Psoas muscle (tissue), 8 donors: ENCODE measurements around the gene UROC1. TPM values are rescaled to one million over a fixed set of nuclear protein-coding genes. Genes with fewer than 3 reads are reported as not detected.

Experiments used
- ATAC-seq, 4 donors: fragments of 200-7000 bp; cut with Tn5 transposase; one replicate each; pipeline ENCODE4 v1.9.1; 2020; ENCODE audit warnings: moderate library complexity in 3 of 4, mild to moderate bottlenecking in 2 of 4
- DNase-seq, 2 donors: peaks; one replicate each; pipeline ENCODE4 v3.0.0-alpha.2; 2020
- H3K27ac ChIP-seq: fragments of 200-600 bp; one replicate; pipeline ENCODE4 v1.8.0; 2022
- H3K27me3 ChIP-seq, 3 donors: fragments of 200-600 bp in 1 of 3; one replicate each; pipeline versions ENCODE4 v1.6.1 to v1.8.0; 2013 to 2022; ENCODE audit warnings: low read length in 2 of 3, mild to moderate bottlenecking in 2 of 3, moderate library complexity in 1 of 3; ENCODE audit not compliant: insufficient read depth in 3 of 3
- H3K36me3 ChIP-seq, 2 donors: fragments of 200-600 bp in 1 of 2; one replicate each; pipeline versions ENCODE4 v1.6.1 to v1.8.0; 2013 to 2022; ENCODE audit warnings: low read depth in 1 of 2, mild to moderate bottlenecking in 1 of 2, moderate library complexity in 1 of 2; ENCODE audit not compliant: insufficient read depth in 1 of 2
- H3K4me1 ChIP-seq: fragments of 200-600 bp; one replicate; pipeline ENCODE4 v1.8.0; 2022
- H3K4me3 ChIP-seq: fragments of 200-600 bp; one replicate; pipeline ENCODE4 v1.8.0; 2022; ENCODE audit warnings: mild to moderate bottlenecking
- H3K9me3 ChIP-seq: fragments of 200-600 bp; one replicate; pipeline ENCODE4 v1.8.0; 2022
- WGBS, 3 donors: extraction: QIAGEN DNeasy Blood & Tissue Kit; methylation state at CpG; one replicate each; pipeline versions ENCODE4 v1.1.6 to v1.1.7; 2013; 5-methylcytosine and 5-hydroxymethylcytosine counted together
- intact Hi-C, 2 donors: fragments of 100-400 bp; cut with DNase I; formaldehyde crosslinking; loops; one replicate each; pipeline versions ENCODE4 v1.11.0 to v1.14.2; 2022
- polyA plus RNA-seq, 3 donors: library from polyadenylated mRNA; stranded (reverse); fragments of 200-250 nt; gene quantifications; one replicate each; pipeline ENCODE4 v1.2.3, GENCODE V29; 2013
- total RNA-seq, 4 donors: library from RNA; stranded (reverse); fragmentation: NEBNext Ultra II Directional in 2 of 4; extraction: Animal tissue kit (Norgen Biotek cat#: 25700) in 2 of 4; gene quantifications; one replicate each; pipeline versions ENCODE4 v1.2.1 to v1.2.4, GENCODE V29; 2021 to 2023
- TF ChIP-seq, protein P1 (sequence below): fragments of 200-600 bp; IDR thresholded peaks from one replicate; pipeline ENCODE4 v1.8.0; 2022; ENCODE audit warnings: antibody characterized with exemption
- donor health status: healthy with polysubstance abuse.
- donor health status: DM: no; HTN: no; CAD: no; lungs with moderate emphysema.
- donor health status: Bipolar disorder and iron deficiency.
- donor health status: healthy.
- donor health status: DM: yes; HTN: yes; CAD: no.
- donor health status: DM: no; HTN: no; CAD: no.
- donor health status: DM: no; HTN: no; CAD: no.
- donor health status: DM: yes; HTN: yes; CAD: no.

UROC1 gene
- total and polyA plus RNA-seq, 7 donors = 0.03 to 0.13 (median 0.08) TPM; not detected in 4

DNA sequence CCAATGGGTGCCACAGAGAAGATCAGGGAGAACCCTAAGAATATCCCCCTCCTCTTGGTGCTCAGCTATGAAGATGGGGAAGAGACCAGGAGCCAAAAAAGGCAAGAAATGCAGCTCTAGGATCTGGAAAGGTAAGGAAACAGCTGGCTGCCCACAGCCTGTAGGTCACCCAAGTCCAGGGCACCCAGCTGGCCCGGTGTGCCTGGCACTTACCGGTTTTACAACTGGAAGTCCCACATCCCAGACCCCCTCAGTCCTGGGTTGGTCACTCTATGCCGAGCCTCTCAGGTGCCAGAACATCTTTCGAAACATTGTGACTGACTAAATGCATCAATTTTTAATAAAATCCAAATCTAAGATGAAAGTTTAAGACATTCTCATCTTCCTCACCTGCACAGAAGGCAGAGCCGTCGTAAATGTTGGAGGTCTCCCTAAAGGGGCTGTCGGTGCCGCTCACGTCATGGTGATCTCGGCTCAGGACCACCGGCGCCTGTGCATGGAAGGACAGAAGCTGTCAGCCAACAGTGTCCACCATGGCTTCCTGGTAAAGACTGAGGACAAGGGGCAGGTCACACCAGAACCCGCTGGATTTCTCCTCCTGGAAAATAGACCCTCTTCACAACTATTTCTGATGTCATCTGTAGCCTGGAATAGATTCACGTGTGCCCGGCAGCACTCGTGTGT, 28.5 kb downstream of the UROC1 start:
- Histone ChIP-seq H3K36me3 (no peaks in the 10 kb centered on the region), H3K9me3 (no peaks in the 10 kb centered on the region), H3K4me1 (peaks cover 21% of the 10 kb centered on the region), H3K27ac (no peak overlapping the region), H3K4me3 (no peak overlapping the region), H3K27me3 (no peaks in the 10 kb centered on the region)
- ATAC-seq = no peak
- WGBS, 3 donors = 90 to 93% (median 92%) methylated on average over 16 of the region's 16 CpGs
- intact Hi-C loops = no loop called here
- TF ChIP-seq, protein P1, sequence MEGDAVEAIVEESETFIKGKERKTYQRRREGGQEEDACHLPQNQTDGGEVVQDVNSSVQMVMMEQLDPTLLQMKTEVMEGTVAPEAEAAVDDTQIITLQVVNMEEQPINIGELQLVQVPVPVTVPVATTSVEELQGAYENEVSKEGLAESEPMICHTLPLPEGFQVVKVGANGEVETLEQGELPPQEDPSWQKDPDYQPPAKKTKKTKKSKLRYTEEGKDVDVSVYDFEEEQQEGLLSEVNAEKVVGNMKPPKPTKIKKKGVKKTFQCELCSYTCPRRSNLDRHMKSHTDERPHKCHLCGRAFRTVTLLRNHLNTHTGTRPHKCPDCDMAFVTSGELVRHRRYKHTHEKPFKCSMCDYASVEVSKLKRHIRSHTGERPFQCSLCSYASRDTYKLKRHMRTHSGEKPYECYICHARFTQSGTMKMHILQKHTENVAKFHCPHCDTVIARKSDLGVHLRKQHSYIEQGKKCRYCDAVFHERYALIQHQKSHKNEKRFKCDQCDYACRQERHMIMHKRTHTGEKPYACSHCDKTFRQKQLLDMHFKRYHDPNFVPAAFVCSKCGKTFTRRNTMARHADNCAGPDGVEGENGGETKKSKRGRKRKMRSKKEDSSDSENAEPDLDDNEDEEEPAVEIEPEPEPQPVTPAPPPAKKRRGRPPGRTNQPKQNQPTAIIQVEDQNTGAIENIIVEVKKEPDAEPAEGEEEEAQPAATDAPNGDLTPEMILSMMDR = no peak
- DNase-seq = no peak

DNA sequence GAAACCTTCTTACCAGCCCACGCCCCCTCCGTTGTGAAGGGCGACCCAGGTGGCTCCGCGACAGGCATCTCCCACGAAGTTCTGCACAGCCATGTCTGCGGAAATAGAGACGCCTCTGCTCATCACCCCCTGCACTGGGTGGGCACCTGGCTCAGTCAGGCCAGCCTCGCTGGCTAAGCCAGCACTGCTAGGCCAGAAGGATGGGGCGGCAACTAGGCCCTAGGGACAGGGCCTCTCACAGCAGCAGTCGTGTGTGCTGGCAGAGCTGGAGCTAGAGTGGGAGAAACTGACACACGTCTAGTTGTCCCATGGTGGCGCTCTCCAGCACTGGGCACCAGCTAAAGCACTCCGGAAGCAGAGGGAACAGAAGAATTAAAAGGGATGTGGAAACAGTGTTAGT, 29.4 kb downstream of the UROC1 start:
- H3K4me1 ChIP-seq = peaks cover 24% of the 10 kb centered on the region
- no peak overlapping the region for H3K4me3 ChIP-seq
- H3K36me3 ChIP-seq = no peaks in the 10 kb centered on the region
- no peak overlapping the region for H3K27ac ChIP-seq
- 86 to 94% (median 94%) methylated on average over 14 of the region's 14 CpGs for WGBS, 3 donors
- no peak for ATAC-seq
- no peak for DNase-seq
- TF ChIP-seq, protein P1 = no peak
- intact Hi-C loops = no loop called here
- no peaks in the 10 kb centered on the region for H3K9me3 ChIP-seq
- H3K27me3 ChIP-seq = no peaks in the 10 kb centered on the region

DNA sequence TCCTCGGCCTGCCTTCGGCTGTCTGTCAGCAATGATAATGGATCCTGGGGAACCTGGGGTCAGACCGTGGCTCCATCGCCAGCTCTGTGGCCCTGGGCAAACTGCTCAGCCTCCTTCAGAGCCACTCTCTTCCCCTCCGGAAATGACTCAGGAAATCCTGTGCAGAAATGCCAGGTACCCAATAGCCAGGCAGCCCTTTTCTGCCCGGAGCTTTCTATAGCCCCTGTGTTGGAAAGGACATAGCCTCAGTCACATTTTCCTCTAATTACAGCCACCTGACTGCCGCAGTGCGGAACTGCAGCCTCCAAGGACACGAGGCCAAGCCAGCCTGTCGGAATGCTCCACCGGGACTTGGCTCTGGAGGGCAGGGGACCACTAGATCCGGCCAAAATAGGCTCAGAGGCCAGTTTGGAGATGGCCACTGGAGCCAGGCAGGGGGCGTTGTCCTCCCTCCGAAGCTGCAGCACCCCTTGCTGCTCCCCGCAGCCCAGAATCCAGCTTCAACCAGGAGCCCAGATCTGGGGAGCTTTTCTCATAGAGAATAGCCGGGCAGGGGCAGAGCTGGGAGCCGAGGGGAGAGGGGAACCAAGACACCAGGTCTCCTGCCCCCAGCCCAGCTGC, 30.3 kb downstream of the UROC1 start:
- ATAC-seq (peak; percentile 44 to 57 (median 53)), DNase-seq (no peak)
- no peak overlapping the region for H3K27ac ChIP-seq
- intact Hi-C loops = no loop called here
- no peaks in the 10 kb centered on the region for H3K36me3 ChIP-seq
- WGBS, 3 donors = 26 to 31% (median 27%) methylated on average over 17 of the region's 17 CpGs
- no peaks in the 10 kb centered on the region for H3K27me3 ChIP-seq
- TF ChIP-seq, protein P1 = peak; percentile 20
- no peaks in the 10 kb centered on the region for H3K9me3 ChIP-seq
- H3K4me3 ChIP-seq = no peak overlapping the region
- peaks cover 24% of the 10 kb centered on the region for H3K4me1 ChIP-seq

DNA sequence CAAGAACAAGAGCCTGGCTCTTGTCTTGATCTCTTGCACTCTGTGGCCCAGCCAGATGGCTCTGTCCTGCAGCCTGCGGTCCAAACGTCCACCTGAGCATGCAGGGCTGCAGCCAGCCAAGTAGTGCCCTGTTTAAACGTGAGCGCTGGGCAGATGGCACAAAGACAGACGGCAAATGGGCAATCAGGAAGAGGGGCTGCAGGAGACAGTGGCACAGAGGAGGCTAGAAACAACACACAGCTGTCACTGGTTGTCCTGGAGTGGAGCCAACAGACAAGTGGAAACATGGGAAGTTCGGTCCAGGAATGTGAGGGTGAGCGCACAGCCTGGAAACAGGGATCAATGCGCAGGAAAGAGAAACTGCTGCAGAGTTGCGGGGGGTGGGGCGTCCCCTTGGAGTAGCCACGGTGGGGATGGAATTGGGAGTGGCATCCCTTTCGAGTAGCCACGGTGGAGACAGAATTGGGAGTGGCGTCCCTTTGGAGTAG, 31.2 kb downstream of the UROC1 start:
- DNase-seq (no peak), ATAC-seq (no peak)
- Histone ChIP-seq H3K9me3 (no peaks in the 10 kb centered on the region), H3K36me3 (no peaks in the 10 kb centered on the region), H3K4me1 (peaks cover 23% of the 10 kb centered on the region), H3K27me3 (no peaks in the 10 kb centered on the region), H3K4me3 (no peak overlapping the region), H3K27ac (no peak overlapping the region)
- TF ChIP-seq, protein P1 = no peak
- WGBS, 3 donors = 39 to 62% (median 44%) methylated on average over 14 of the region's 14 CpGs
- intact Hi-C loops = no loop called here
